Measurements from ENCODE around the gene TNIK.

The TNIK gene

GRCh38 chr3:171459942-171460724 is at the start of gene TNIK:
Gene TNIK, minus strand, starts transcription at chr3:171460405. Its CDS starts 342 bp downstream, at chr3:171460063.
- DNase-seq (ENCODE audit: extremely low read depth, low read depth): peak; percentile 49
- TF ChIP-seq, protein P1, sequence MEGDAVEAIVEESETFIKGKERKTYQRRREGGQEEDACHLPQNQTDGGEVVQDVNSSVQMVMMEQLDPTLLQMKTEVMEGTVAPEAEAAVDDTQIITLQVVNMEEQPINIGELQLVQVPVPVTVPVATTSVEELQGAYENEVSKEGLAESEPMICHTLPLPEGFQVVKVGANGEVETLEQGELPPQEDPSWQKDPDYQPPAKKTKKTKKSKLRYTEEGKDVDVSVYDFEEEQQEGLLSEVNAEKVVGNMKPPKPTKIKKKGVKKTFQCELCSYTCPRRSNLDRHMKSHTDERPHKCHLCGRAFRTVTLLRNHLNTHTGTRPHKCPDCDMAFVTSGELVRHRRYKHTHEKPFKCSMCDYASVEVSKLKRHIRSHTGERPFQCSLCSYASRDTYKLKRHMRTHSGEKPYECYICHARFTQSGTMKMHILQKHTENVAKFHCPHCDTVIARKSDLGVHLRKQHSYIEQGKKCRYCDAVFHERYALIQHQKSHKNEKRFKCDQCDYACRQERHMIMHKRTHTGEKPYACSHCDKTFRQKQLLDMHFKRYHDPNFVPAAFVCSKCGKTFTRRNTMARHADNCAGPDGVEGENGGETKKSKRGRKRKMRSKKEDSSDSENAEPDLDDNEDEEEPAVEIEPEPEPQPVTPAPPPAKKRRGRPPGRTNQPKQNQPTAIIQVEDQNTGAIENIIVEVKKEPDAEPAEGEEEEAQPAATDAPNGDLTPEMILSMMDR (IDR thresholded peaks at IDR 0.05; ENCODE audit: low read depth, low read length): no peak

DNA sequence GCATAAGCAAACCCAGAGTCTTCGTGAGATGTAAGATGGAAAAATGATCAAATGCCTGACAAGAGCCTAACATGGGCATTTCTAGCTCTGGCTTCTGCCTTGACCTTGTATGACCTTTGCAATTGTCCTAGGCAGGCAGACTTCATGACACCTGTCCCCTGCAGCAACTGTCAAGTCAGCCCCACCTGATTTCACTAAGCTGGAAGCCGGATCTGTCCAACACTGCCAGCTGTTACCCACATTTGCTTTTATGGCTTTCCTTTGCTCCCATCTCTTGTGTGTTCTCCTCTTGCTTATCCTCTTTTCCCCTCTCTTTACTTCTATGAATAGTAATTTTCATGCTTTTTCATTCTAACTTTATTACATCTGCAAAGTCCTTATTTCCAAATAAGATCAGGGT is 48.5 kb upstream of the TNIK start:
- DNase-seq (ENCODE audit: extremely low read depth, low read depth): no peak
- TF ChIP-seq, protein P1 (IDR thresholded peaks at IDR 0.05; ENCODE audit: low read depth, low read length): no peak

DNA sequence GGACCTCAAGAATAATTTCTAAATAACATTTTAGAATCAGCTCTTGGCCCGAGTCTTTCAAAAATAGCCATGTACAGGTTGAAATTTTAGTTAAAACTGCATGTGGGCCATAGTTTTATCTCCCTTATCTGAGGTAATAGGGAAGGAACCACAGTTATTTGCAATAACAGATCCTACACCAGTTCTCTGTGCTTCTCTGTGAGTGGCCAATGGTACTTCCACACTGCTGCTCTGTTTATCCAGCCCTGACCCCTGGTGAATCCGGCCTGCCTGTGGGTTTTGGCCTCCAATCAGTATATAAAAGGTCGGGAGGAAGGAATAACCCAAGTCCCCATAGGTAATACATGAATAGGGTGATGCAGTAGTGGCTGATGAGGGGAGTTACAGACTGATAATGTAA is 48.0 kb upstream of the TNIK start:
- DNase-seq (ENCODE audit: extremely low read depth, low read depth): no peak
- TF ChIP-seq, protein P1 (IDR thresholded peaks at IDR 0.05; ENCODE audit: low read depth, low read length): no peak

DNA sequence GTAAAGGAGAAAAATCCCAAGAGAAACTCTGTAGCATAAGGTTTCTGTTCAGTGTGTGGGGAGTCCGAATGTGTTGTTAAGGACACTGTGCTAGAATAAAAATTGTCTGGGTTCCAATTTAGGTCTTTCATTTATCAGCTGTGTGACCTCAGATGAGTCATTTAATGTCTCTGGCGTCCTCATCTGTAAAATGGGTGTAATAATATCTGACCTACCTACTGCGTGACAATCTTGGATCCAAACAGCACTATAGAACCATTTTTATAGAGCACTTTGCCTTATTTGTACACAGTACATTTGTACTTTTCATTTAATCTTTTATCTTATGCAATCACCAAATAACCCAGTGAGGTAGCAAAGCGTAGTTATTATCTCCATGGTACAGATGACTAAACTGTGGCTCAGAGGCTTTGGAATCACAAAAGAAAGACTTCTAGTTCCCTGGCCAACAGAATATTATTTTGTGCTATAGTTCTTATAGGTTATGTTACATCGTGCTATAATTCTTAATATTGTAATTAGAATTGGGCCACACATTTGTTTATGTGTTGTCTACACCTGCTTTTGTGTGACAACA is 46.6 kb upstream of the TNIK start:
- DNase-seq (ENCODE audit: extremely low read depth, low read depth): no peak
- TF ChIP-seq, protein P1 (IDR thresholded peaks at IDR 0.05; ENCODE audit: low read depth, low read length): no peak

GRCh38 chr3:171505822-171506333 is 45.7 kb upstream of the TNIK start:
- TF ChIP-seq, protein P1 (IDR thresholded peaks at IDR 0.05; ENCODE audit: low read depth, low read length): no peak
- no peak for DNase-seq (ENCODE audit: extremely low read depth, low read depth)

GRCh38 chr3:171504376-171504775 is 44.2 kb upstream of the TNIK start:
- DNase-seq (ENCODE audit: extremely low read depth, low read depth): no peak
- TF ChIP-seq, protein P1 (IDR thresholded peaks at IDR 0.05; ENCODE audit: low read depth, low read length): no peak

GRCh38 chr3:171503817-171504216 is 43.6 kb upstream of the TNIK start:
- no peak for DNase-seq (ENCODE audit: extremely low read depth, low read depth)
- TF ChIP-seq, protein P1 (IDR thresholded peaks at IDR 0.05; ENCODE audit: low read depth, low read length): no peak

Measured in AG09319 (cell line).